Adrenal gland (tissue), 12 donors: ENCODE measurements around the gene LDB1. TPM values are rescaled to one million over a fixed set of nuclear protein-coding genes. Genes with fewer than 3 reads are reported as not detected.

ENCODE experiments used
- DNase-seq, 7 donors: peaks; one replicate each; pipeline ENCODE4 v3.0.0-alpha.2; 2019 to 2020
- H3K27ac ChIP-seq, 5 donors: fragments of 200-600 bp; sonication (generic) in 4 of 5; 1 replicate in 3 of 5; 2 replicates in 2 of 5; pipeline versions ENCODE4 v1.5.1 to v1.8.0; 2016 to 2020; ENCODE audit warnings: mild to moderate bottlenecking in 1 of 5
- H3K27me3 ChIP-seq: fragments of 200-600 bp; 2 replicates; pipeline ENCODE4 v1.8.0; 2021
- H3K36me3 ChIP-seq, 2 donors: fragments of 200-600 bp; replicated peaks in 1 of 2; 1 replicate in 1 of 2; 2 replicates in 1 of 2; pipeline versions ENCODE4 v1.5.1 to v1.8.0; 2018 to 2022
- H3K4me1 ChIP-seq, 2 donors: fragments of 200-600 bp; replicated peaks in 1 of 2; 1 replicate in 1 of 2; 2 replicates in 1 of 2; pipeline versions ENCODE4 v1.5.1 to v1.8.0; 2018 to 2021
- H3K4me3 ChIP-seq, 4 donors: fragments of 200-600 bp; sonication (generic) in 3 of 4; one replicate each; pipeline ENCODE4 v1.5.1; 2016 to 2018
- H3K9me3 ChIP-seq, 3 donors: fragments of 200-600 bp; sonication (generic) in 1 of 3; replicated peaks in 1 of 3; 1 replicate in 2 of 3; 2 replicates in 1 of 3; pipeline versions ENCODE4 v1.5.1 to v1.8.0; 2016 to 2021
- CTCF ChIP-seq, 6 experiments: fragments of 450-650 bp in 4 of 6; fragments of 200-600 bp in 2 of 6; sonication (generic) in 1 of 6; IDR thresholded peaks; 1 replicate in 5 of 6; 2 replicates in 1 of 6; pipeline versions ENCODE4 v1.5.1 to v1.8.0; 2016 to 2021; ENCODE audit warnings: antibody characterized with exemption in 6 of 6, mild to moderate bottlenecking in 2 of 6, moderate library complexity in 1 of 6
- POLR2A ChIP-seq, 2 donors: fragments of 450-650 bp; IDR thresholded peaks; one replicate each; pipeline ENCODE4 v1.6.1; 2017; ENCODE audit warnings: antibody characterized with exemption in 2 of 2, mild to moderate bottlenecking in 2 of 2, moderate library complexity in 1 of 2
- WGBS, 4 donors: extraction: QIAGEN DNeasy Blood & Tissue Kit in 2 of 4; methylation state at CpG; one replicate each; pipeline versions ENCODE4 v1.1.5 to v1.1.7; 2013 to 2017; 5-methylcytosine and 5-hydroxymethylcytosine counted together
- intact Hi-C, 2 donors: fragments of 100-400 bp; cut with DNase I; formaldehyde crosslinking; loops; one replicate each; pipeline versions ENCODE4 v1.14.1 to v1.15.0; 2022 to 2023
- polyA plus RNA-seq, 3 donors: library from polyadenylated mRNA; stranded (reverse); fragments of 200-250 nt in 2 of 3; fragments of 350-450 nt in 1 of 3; fragmentation: Illumina TruSeq in 1 of 3; extraction: RNeasy Lipid Tissue Mini Kit (QIAGEN cat#74804) in 1 of 3; gene quantifications; one replicate each; pipeline ENCODE4 v1.2.3, GENCODE V29; 2013 to 2014
- total RNA-seq, 9 donors: library from RNA; depleted of rRNA in 4 of 9; stranded (reverse); fragments of >200 nt in 4 of 9; fragments of 120-200 nt in 1 of 9; fragmentation: NEBNext Ultra II Directional in 1 of 9; extraction: Animal tissue kit (Norgen Biotek cat#: 25700) in 1 of 9; gene quantifications; one replicate each; pipeline versions ENCODE4 v1.1.0 to v1.2.4, GENCODE V29; 2013 to 2023
- donor health status: healthy with polysubstance abuse.
- donor health status: Bipolar disorder and iron deficiency.
- donor health status: DM: yes; HTN: yes; CAD: no.
- donor health status: DM: no; HTN: no; CAD: no.
- donor health status: DM: no; HTN: no; CAD: no.
- donor health status: DM: yes; HTN: yes; CAD: no.

Gene LDB1
- total and polyA plus RNA-seq, 12 donors = 24.1 to 76.9 (median 47.8) TPM

- DNase-seq = no peak
- Histone ChIP-seq H3K36me3 (peaks cover 0 to 66% of the 10 kb centered on the region in 2 donors), H3K4me1 (peaks cover 0 to 6% of the 10 kb centered on the region in 2 donors), H3K27ac (no peak overlapping the region), H3K4me3 (no peak overlapping the region), H3K27me3 (no peaks in the 10 kb centered on the region), H3K9me3 (no peaks in the 10 kb centered on the region)
- intact Hi-C loops = no loop called here
- TF ChIP-seq POLR2A (IDR thresholded peaks at IDR 0.05) (no peak), CTCF (IDR thresholded peaks at IDR 0.05) (no peak)
- 81 to 94% (median 90%) methylated on average over 4 to 5 of the region's 5 CpGs for WGBS, 4 donors
Measured at GRCh38 chr10:102140913-102141540, 20.9 kb upstream of the LDB1 start.

- no peaks in the 10 kb centered on the region for H3K9me3 ChIP-seq
- TF ChIP-seq CTCF (IDR thresholded peaks at IDR 0.05) = no peak
- TF ChIP-seq POLR2A (IDR thresholded peaks at IDR 0.05) = no peak
- peaks cover 0 to 9% of the 10 kb centered on the region in 2 donors for H3K4me1 ChIP-seq
- intact Hi-C loops = no loop called here
- no peaks in the 10 kb centered on the region for H3K27me3 ChIP-seq
- DNase-seq = no peak
- peaks cover 0 to 66% of the 10 kb centered on the region in 2 donors for H3K36me3 ChIP-seq
- WGBS, 4 donors = 80 to 91% (median 82%) methylated on average over 3 to 4 of the region's 4 CpGs
- H3K4me3 ChIP-seq = no peak overlapping the region
- no peak overlapping the region for H3K27ac ChIP-seq
Measured at GRCh38 chr10:102140218-102140617, 20.1 kb upstream of the LDB1 start.

- Histone ChIP-seq H3K4me3 (no peak overlapping the region), H3K36me3 (peaks cover 0 to 63% of the 10 kb centered on the region in 2 donors), H3K27me3 (no peaks in the 10 kb centered on the region), H3K4me1 (peaks cover 1 to 17% of the 10 kb centered on the region in 2 donors), H3K9me3 (no peaks in the 10 kb centered on the region), H3K27ac (no peak overlapping the region)
- 86 to 95% (median 90%) methylated on average over 9 to 15 of the region's 15 CpGs for WGBS, 4 donors
- intact Hi-C loops = no loop called here
- TF ChIP-seq POLR2A (IDR thresholded peaks at IDR 0.05) = no peak
- TF ChIP-seq CTCF (IDR thresholded peaks at IDR 0.05) = no peak
- no peak for DNase-seq
Measured at GRCh38 chr10:102139281-102140110, 19.3 kb upstream of the LDB1 start.

GRCh38 chr10:102135956-102136526, 15.9 kb upstream of the LDB1 start:
- no peaks in the 10 kb centered on the region for H3K9me3 ChIP-seq
- DNase-seq = no peak
- H3K27me3 ChIP-seq = no peaks in the 10 kb centered on the region
- H3K27ac ChIP-seq = no peak overlapping the region
- peaks cover 10 to 24% of the 10 kb centered on the region in 2 donors for H3K4me1 ChIP-seq
- intact Hi-C loops = no loop called here
- WGBS, 4 donors = 87 to 93% (median 89%) methylated on average over 7 of the region's 7 CpGs
- no peak overlapping the region for H3K4me3 ChIP-seq
- H3K36me3 ChIP-seq = peaks cover 0 to 34% of the 10 kb centered on the region in 2 donors
- TF ChIP-seq POLR2A (IDR thresholded peaks at IDR 0.05) (no peak), CTCF (IDR thresholded peaks at IDR 0.05) (no peak)
